HG03103 (cell line): Measurements from ENCODE around the gene NCKIPSD.
"Not testable (repeated sequence)": the region's sequence is repeated elsewhere in the genome, so short reads cannot be mapped to it uniquely, and the experiment has no call there.

Experiments used
- ATAC-seq: cut with Tn5 transposase; IDR thresholded peaks from one replicate; pipeline ENCODE4 v1.9.1; 2021; ENCODE audit warnings: low read depth; ENCODE audit not compliant: unreplicated experiment

The NCKIPSD gene

DNA sequence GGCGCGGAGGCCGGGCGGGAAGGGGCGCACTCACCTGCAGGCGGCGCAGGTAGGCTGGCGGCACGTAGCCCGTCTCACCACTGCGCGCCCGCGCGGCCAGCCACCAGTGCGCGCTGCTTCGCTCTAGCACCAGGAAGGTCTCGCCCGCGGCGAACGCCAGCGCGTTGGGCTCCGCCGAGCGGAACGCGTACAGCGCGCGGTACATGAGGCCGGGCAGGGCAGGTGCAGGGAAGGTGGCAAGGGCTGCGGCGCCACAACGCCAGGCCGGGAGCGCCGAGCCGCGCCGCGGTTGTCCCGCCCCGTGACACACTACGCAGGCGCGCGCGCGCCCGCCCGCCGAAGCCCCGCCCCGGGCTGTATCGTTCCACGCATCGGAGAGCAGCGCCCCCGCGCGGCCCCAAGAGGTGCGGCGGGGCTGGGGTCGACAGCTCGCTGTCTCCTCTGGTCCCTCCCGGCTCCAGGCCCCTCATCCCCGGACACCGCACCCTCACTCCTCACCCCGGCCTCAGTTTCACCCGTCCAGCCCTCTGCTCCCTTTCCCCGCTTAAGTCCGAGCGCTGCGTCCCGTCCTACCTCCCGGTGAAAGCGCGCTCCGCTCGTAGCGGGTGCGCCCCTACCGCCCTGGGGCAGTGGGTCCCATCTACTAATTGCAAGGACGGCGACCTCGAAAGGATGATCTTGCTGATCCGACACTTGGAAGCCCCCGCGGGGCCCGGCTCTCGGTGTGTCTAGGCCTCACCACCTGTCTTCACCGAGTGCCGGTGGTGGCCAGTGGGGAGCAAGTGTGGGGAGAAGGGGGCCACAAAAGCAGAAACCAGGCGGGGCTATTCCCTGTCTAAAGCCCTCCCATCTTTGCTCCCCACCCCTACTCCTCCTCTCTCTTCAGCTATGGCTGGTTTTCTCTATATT lies at the start of gene NCKIPSD:
Gene NCKIPSD (minus strand): TSS at position 313 of the 909 bp plus-strand sequence. CDS start 108 bp downstream, at position 205.
- peak; percentile 70 for ATAC-seq

DNA sequence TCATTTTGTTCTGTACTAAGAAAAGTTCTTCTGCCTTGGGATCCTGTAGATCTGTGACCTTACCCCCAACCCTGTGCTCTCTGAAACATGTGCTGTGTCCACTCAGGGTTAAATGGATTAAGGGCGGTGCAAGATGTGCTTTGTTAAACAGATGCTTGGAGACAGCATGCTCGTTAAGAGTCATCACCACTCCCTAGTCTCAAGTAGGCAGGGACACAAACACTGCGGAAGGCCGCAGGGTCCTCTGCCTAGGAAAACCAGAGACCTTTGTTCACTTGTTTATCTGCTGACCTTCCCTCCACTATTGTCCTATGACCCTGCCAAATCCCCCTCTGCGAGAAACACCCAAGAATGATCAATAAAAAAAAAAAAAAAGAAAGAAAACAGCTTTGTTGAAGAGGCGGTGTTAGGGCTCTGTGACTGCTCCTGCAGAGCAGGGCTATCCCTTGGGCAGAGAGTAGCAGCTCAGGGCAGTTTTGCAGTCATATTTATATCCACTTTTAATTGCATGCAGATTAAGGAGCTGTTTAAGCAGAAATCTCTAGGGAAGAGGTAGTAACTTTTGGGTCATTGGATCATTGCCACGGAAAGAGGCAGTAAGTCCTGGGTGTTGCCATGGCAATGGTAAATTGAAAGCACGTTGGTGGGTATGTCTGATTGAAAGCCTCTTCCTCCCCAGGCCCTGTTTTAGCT lies 49.5 kb upstream of the NCKIPSD start:
- not testable (repeated sequence) for ATAC-seq

DNA sequence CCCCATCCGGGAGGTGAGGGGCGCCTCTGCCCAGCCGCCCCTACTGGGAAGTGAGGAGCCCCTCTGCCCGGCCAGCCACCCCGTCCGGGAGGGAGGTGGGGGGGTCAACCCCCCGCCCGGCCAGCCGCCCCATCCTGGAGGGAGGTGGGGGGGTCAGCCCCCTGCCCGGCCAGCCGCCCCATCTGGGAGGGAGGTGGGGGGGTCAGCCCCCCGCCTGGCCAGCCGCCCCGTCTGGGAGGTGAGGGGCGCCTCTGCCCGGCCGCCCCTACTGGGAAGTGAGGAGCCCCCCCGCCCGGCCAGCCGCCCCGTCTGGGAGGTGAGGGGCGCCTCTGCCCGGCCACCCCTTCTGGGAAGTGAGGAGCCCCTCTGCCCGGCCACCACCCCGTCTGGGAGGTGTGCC lies 48.8 kb upstream of the NCKIPSD start:
- ATAC-seq, result not testable (repeated sequence)

DNA sequence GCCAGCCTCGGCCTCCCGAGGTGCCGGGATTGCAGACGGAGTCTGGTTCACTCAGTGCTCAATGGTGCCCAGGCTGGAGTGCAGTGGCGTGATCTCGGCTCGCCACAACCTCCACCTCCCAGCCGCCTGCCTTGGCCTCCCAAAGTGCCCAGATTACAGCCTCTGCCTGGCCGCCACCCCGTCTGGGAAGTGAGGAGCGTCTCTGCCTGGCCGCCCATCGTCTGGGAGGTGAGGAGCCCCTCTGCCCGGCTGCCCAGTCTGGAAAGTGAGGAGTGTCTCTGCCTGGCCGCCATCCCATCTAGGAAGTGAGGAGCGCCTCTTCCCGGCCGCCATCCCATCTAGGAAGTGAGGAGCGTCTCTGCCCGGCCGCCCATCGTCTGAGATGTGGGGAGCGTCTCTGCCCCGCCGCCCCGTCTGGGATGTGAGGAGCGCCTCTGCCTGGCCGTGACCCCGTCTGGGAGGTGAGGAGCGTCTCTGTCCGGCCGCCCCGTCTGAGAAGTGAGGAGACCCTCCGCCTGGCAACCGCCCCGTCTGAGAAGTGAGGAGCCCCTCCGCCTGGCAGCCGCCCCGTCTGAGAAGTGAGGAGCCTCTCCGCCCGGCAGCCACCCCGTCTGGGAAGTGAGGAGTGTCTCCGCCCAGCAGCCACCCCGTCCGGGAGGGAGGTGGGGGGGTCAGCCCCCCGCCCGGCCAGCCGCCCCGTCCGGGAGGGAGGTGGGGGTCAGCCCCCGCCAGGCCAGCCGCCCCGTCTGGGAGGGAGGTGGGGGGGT lies 48.2 kb upstream of the NCKIPSD start:
- ATAC-seq, result not testable (repeated sequence)

DNA sequence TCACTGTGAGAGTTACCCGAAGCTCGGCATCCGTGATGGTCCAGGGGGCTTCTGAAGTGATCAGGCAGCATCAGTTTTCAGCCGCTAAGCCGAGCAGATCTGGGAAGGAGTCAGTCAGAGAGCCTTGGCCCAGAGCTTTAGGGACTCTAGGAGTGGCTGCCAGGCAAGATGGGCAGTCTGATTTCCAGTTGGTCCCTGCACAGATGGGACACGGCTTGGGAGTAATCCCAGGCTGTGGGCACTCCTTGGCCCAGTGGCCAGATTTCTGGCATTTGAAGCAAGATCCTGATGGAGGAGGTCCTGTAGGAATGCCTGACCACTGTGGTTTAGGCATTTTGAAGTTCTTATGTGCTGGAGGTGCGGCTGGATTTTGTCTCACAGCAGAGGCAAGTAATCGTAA lies 41.8 kb upstream of the NCKIPSD start:
- no peak for ATAC-seq

DNA sequence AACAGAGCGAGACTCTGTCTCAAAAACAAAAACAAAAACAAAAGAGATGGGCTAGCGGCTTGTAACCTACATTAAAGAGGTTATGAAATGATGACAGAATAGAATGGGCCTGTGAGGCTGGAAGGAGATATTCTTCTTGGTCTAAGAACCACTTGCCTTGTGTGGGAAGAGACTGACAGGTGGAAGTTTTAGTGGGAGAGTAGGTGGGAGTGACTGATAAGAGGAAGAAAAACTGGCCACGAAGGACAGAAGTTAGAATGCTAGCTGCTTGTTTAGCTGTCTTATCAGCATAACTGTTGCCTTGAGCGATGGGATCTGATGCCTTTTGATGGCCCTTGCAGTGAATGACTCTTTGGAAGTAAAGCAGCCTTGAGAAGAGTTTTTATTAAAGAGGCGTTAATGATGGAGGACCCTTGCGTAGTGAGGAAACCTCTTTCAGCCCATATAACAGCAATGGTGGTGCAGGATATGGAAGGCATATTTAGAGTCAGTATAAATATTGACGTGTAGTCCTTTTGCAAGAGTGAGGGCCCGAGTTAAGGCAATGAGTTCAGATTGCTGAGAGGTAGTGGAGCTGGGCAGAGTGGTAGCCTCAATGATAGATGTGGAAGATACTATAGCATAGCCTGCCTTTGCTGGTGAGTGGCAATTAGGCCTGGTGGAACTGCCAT lies 39.6 kb upstream of the NCKIPSD start:
- ATAC-seq, result not testable (repeated sequence)

DNA sequence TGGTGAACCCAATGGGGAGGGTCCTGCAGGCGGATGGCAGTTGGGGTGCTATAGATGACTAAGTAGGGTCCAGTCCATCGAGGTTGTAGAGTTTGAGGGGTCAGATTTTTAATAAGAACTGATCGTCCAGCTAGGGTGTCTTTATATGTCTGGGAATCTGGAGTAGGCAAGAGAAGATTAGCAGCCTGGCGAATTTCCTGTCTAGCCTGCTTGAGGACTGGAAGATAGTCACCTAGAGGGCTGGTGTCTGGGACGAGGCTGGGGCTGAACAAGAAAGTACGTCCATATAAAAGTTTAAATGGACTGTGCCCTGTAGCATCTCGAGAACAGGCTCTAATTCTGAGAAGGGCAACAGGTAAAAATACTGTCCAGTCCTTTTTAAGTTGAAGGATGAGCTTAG lies 38.0 kb upstream of the NCKIPSD start:
- no peak for ATAC-seq

DNA sequence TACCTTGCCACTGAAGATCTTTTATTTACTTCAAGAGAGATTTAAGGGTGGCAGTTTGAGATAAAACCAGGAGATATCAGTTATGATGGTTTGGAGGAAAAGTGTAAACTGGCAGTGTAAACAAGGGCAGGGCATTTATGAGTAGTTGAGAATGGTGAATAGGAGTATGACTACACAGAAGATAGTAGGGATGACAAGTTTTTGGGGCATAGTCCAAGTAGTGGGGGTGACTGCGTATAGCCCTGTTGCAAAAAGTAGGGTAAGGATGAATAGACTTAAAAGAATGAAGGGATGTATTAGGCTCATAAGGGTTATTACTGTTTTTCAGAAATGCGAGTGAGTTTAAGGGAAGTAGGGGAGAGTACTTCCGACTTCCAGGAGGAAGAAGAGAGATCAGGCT lies 37.6 kb upstream of the NCKIPSD start:
- ATAC-seq, result not testable (repeated sequence)

DNA sequence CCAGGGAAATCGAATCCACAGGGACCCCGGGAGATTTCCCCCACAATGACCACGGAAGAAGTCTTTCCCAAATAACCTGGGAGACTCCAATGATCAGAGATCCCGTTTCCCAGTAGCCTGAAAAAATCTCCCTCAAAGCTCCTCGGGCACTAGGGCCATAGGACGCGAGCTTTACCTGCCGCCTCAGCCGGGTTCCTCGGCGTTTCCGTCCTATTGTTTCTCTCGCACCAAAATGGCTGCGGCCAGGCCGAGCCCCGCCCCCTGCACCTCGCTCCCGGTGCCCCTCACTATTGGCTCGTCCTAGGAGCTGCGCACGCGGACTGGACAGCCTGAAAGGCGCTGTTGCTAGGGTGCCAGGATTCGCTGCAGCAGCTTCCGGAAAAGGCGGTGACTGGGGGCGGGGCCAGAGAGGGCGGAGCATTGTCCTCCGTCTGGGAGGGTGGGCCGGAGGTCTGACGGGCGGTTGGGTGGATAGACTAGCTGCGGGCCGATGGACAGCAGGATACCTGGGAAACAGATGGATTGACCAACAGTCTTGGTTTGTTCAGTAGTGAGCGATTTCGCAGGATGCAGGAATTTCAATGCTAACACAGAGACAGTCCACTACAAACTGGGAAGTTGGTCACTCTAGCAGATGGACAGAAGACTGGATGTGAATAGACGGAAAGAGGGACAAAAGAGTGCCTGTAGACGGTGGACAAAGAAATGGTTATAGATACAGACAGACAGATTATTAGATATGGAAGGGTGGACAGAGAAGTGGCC lies 31.4 kb upstream of the NCKIPSD start, which contains the start of gene IP6K2:
Gene IP6K2 (minus strand): TSS at position 240 of the 765 bp plus-strand sequence. CDS start 21,930 bp downstream, outside the sequence.
- ATAC-seq, result peak; percentile 95

DNA sequence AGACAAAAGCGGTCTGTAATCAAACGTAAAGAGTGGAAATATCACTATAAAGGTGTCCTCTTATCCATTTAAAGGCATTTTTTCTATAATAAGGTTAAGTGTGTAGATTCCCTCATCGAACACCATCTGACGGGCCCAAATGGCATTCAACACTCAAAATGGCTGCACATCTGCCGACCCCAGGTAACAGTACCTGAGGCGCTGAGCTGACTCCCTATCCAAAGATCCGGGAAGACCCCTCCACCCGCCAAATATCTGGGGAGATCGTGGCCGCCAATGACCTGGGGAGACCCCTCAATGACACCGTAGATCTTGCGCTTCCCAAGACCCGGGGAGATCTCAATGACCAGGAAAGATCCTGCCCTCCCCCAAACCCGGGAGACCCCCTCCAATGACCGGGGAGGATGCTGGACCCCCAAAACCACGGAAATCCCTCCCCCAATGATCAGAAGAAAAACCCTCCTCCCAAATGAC lies 30.8 kb upstream of the NCKIPSD start:
- no peak for ATAC-seq

DNA sequence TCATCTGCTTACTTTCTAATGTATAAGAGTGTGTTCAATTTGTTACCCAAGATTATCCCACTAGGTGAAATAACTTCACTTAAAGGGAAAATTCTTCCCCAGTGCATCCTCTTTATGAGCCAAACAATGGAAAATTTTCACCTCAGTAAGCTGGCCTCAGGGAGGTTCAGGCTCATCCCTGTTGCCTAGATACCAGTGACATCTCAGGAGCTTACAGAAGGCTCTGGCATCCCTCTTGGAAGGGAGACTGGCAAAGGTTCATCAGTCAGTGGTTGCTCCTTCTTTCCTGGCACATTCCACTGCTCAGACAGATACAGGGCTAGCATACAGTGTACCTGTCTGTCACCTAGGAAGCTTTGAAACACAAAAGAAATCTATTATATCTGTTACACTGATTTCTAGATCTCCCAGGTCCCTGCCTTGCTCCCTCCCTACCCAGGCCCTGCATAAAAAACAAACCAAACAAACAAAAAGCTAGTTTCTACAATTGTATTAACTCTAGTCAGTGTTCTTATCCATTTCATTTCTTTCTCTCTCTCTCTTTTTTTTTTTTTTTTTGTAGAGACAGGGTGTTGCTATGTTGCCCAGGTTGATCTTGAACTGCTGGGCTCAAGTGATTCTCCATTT lies 29.6 kb upstream of the NCKIPSD start:
- no peak for ATAC-seq

DNA sequence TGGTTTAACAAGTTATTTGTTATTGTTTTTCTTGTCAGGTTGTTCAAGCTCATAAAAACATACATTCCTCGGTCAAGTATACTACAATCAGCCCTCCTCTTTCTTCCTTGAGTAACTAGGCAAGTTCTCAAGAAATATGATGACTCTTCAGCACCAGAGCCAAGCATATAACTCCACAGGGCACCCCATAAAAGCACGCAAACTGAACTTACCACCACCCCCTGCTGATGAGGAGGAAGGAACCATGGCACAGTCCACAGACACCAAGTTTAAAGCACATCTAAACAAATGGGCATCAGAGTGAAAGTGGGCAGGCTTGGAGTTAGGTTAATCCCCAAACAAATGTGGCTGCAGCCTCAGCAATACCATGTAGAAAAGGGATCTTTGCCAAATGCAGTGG lies 26.0 kb upstream of the NCKIPSD start:
- ATAC-seq, result no peak

DNA sequence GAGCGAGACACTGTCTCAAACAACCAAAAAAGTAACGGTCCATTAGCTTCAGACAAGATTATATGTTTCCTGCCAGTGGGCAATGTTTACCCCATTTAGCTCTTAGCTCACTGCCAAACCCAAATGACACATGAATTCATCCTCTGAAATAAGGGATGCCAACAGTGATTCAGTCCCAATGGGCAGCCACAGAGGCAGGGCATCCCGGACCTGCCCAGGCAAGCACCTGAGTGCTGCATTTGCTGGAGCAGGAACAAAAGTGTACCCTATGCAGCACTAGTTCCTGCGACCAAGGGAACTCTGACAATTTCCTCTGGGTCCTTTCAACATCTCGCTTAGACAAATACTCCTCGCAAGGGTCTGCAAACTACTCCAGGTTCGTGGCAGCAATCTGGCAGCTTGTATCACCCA lies 23.3 kb upstream of the NCKIPSD start:
- ATAC-seq, result no peak

DNA sequence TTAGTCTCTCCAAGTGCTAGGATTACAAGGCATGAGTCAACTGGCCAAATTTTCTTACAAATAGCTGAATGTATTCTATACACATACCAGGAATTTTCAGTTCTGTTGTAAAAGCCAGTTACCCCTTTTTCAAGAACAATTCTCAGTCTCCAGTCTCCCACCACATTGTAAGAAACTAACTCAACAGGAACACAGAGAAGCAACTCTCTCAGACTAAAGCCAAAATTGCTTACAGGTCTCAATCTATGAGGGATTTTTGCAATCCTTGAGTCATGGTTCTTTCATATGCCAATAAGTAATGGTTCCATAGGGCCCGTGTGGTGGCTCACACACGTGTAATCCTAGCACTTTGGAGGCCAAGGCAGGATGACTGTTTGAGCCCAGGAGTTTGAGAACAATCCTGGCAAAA lies 22.8 kb upstream of the NCKIPSD start:
- ATAC-seq, result no peak

DNA sequence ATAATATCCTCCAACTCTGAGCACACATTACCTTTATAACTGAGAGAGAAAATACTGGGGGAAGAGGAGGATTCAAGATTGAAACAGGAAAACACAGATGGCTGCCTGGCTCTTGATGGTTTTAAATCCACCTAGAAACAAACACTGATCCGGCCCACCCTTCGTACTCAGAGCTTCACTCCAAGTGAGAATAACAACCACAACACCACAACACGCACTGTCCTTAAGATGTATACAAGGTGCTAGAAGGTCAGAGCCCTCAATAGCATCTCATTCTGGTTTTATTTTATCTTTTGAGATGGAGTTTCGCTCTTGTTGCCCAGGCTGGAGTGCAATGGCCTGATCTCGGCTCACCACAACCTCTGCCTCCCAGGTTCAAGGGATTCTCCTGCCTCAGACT lies 21.4 kb upstream of the NCKIPSD start:
- no peak for ATAC-seq

DNA sequence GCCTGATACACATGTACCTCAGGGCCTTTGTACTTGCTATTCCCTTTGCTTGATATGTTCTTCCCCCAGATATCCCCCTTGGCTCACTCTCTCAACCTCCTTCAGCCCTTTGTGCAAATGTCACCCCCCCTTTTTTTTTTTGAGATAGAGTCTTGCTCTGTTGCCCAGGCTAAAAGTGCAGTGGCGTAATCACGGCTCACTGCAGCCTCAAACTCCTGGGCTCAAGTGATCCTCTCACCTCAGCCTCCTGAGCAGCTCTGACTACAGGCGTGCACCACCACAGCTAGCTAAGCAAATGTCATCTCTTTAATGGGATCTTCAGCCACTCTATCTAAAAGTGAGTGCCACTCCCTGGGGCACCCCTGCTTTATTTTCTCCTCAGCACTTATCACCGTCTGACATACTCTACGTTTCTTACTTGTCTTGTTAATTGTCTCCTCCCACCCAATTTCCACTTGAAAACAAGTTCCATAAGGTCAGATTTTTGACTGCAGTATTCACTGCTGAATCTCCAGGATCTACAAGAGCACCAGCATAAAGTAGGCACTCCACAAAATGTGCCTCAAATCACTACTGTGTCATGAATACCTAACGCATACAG lies 16.7 kb upstream of the NCKIPSD start:
- no peak for ATAC-seq

DNA sequence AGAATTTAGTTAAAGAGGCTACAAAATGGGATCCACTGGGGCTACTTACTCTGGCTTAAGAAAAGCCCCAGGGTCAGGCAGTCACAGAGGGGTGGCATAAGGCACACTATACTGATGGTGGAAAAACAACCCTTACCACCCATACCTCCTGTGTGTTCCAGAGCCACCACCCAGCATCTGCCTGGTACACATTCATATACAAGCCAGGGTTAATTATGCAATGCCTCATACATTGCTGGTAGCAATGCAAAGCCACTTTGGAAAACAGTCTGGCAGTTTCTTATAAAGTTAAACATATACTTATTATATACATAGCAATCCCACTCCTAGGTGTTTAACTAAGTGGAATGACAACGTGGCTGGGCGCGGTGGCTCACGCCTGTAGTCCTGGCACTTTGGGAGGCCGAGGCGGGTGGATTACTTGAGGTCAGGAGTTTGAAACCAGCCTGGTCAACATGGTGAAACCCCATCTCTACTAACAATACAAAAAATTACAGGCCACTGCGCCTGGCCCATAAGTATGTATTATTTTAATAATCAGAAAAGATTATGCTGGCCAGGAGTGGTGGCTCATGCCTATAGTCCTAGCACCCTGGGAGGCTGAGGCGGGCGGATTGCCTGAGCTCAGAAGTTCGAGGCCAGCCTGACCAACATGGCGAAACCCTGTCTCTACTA lies 15.2 kb upstream of the NCKIPSD start:
- ATAC-seq, result no peak

DNA sequence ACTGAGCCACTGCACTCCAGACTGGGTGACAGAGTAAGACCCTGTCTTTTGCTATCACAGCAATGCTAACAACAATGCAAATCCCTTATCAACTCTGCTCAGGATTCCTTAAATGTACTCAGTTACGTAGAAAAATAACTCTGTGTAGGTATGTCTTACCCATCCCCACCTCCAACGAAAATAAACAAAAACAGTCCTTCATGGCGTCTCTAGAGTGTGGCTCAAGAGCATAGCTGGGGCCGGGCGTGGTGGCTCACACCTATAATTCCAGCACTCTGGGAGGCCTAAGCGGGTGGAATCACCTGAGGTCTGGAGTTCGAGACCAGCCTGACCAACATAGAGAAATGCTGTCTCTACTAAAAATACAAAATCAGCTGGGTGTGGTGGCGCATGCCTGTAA lies 13.2 kb upstream of the NCKIPSD start:
- no peak for ATAC-seq
